ENCODE results near the gene TMEM238. TPM values are rescaled to one million over a fixed set of nuclear protein-coding genes. Genes with fewer than 3 reads are reported as not detected.

The TMEM238 gene
- total and polyA plus RNA-seq, 4 donors = 0.08 to 0.54 (median 0.47) TPM

DNA sequence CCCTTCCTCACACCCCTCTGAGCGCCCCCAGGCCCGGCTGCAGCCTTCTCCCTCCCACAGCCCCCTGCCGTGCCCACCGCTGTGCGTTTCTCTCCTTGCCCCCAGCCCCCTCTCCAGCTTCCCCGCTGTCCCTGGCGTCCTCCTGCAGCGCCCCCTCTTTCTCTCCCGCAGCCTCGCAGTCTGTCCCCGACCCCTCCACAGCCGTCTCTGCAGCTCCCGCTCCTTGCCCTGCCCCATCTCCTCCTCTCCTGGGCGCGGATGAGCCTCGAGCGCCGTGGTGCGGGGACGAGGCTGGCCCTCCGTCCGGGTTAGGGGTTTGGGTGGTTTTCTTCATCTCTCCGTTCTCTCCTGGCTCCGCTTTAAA, 43.3 kb downstream of the TMEM238 start:
- H3K9me3 ChIP-seq (ENCODE audit: control insufficient read depth in 4 of 4, low read length in 3 of 4) = no peaks in the 10 kb centered on the region

DNA sequence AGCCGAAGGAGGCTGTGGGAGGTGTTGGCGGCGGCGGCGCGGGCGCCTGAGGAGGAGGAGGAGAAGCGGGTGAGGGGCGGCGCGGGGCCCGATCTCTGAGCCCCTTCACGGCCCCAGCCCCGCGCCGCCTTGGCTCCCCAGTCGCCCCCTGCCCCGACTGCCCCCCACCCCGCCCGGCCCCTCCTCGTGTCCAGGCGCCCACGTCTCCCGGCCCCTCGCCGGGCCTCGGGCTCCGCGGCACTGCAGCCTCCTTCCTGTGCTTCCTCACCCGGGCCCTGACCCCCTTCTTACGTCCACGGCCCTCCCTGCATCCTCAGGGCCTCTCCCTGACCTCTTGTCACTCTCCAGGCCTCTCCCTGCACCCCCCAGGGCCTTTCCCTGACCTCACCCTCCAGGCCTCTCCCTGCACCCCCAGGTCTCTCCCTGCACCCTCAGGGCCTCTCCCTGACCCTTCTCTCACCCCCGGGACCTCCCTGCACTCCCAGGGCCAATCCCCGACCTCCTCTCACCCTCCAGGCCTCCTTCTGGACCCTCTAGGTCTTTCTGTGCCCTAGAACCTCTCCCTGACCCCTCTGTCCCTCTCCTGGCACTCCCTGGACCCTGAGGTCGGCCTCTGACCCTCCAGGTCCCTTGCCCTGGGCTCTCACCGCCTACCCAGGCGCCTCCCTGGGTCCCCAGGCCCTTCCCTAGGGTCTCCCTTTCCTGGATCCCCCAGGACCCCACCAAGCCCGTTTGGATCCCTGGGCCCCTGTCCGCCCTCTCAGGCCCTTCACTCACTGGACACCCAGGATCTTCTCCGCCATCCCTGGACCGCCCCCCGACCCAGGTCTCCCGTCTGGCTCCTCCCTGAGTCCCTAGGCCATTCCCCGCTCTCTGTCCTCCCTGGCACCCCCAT, 44.0 kb downstream of the TMEM238 start:
- Histone ChIP-seq H3K27ac (ENCODE audit: low read depth in 1 of 2, low read length in 2 of 2) (peak overlapping the region; percentile 4 to 23), H3K36me3 (ENCODE audit: control insufficient read depth in 4 of 4, insufficient read depth in 3 of 4, low read depth in 1 of 4, low read length in 3 of 4) (peaks cover 0 to 8% (median 1%) of the 10 kb centered on the region in 4 donors), H3K27me3 (ENCODE audit: control insufficient read depth in 4 of 4, insufficient read depth in 4 of 4, low read length in 3 of 4) (no peaks in the 10 kb centered on the region), H3K9ac (ENCODE audit: low read depth in 1 of 2, low read length in 2 of 2) (peak overlapping the region; percentile 82 to 95), H3K9me3 (ENCODE audit: control insufficient read depth in 4 of 4, low read length in 3 of 4) (no peaks in the 10 kb centered on the region), H3K4me1 (ENCODE audit: control insufficient read depth in 4 of 4, insufficient read depth in 4 of 4, low read length in 3 of 4) (peaks cover 8 to 18% (median 11%) of the 10 kb centered on the region in 4 donors), H3K4me3 (ENCODE audit: low read depth in 1 of 3, low read length in 3 of 3) (peak overlapping the region; percentile 45 to 75 (median 74))
- WGBS = 7% methylated on average over 44 of the region's 44 CpGs
- peak; percentile 59 for DNase-seq (ENCODE audit: low spot score)
- TF ChIP-seq NR2F2 (IDR thresholded peaks at IDR 0.05) (peak; percentile 39), RXRA (IDR thresholded peaks at IDR 0.05) (no peak), SP1 (IDR thresholded peaks at IDR 0.05) (no peak), JUND (IDR thresholded peaks at IDR 0.05) (no peak), FOXA1 (IDR thresholded peaks at IDR 0.05) (no peak)

More for the DNA sequence above, 43.3 kb downstream of the TMEM238 start:
- DNase-seq (ENCODE audit: low spot score) = no peak
- TF ChIP-seq YY1 (IDR thresholded peaks at IDR 0.05) = no peak
- TF ChIP-seq, protein P1, sequence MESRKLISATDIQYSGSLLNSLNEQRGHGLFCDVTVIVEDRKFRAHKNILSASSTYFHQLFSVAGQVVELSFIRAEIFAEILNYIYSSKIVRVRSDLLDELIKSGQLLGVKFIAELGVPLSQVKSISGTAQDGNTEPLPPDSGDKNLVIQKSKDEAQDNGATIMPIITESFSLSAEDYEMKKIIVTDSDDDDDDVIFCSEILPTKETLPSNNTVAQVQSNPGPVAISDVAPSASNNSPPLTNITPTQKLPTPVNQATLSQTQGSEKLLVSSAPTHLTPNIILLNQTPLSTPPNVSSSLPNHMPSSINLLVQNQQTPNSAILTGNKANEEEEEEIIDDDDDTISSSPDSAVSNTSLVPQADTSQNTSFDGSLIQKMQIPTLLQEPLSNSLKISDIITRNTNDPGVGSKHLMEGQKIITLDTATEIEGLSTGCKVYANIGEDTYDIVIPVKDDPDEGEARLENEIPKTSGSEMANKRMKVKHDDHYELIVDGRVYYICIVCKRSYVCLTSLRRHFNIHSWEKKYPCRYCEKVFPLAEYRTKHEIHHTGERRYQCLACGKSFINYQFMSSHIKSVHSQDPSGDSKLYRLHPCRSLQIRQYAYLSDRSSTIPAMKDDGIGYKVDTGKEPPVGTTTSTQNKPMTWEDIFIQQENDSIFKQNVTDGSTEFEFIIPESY (IDR thresholded peaks at IDR 0.05) = no peak
- Histone ChIP-seq H3K36me3 (ENCODE audit: control insufficient read depth in 4 of 4, insufficient read depth in 3 of 4, low read depth in 1 of 4, low read length in 3 of 4) (peaks cover 0 to 8% (median 1%) of the 10 kb centered on the region in 4 donors), H3K27me3 (ENCODE audit: control insufficient read depth in 4 of 4, insufficient read depth in 4 of 4, low read length in 3 of 4) (no peaks in the 10 kb centered on the region), H3K9ac (ENCODE audit: low read depth in 1 of 2, low read length in 2 of 2) (peak overlapping the region in 1 of 2 donors; percentile 95), H3K4me1 (ENCODE audit: control insufficient read depth in 4 of 4, insufficient read depth in 4 of 4, low read length in 3 of 4) (peaks cover 8 to 18% (median 11%) of the 10 kb centered on the region in 4 donors), H3K4me3 (ENCODE audit: low read depth in 1 of 3, low read length in 3 of 3) (peak overlapping the region in 2 of 3 donors; percentile 74 to 75), H3K27ac (ENCODE audit: low read depth in 1 of 2, low read length in 2 of 2) (no peak overlapping the region)
- 15% methylated on average over 24 of the region's 24 CpGs for WGBS

DNA sequence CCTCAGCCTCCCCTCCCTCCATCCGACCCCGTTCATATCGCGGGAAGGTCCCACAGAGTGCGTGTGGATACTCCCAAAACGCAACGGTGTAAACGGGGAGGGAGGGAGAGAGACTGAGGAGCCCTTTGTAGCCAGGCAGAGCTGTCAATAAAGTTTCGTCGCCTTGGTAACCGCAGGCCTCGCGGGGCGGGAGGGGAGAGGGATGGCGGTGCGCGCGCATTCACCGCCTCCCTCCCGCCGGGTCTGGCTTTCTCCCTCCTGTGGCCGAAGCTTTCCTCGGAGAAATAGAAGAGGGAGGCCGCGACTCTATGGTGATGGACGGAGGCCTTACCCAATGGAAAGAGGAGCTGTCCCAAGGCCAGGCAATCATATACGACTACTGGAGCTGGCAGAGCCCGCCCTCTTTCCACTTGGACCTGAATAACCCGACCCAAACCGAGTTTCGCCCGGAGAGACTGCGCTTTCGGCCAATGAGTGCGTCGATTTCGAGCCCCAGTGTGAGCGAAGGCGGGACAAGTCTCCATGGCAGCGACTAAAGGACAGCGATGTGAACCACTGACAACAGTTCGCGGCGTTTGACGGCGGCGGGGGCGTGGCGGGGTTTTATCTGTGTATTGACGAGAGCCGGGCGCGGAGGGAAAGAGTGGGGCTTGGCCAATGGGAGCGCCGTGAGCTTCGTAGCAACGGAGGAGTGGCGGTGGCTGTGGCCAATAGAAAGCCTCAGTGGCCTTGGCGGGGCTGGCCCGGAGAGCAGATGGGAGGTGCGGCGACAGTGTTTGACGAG, 44.8 kb downstream of the TMEM238 start, which contains the start of gene KMT5C:
Gene KMT5C (plus strand): TSS at position 772 of the 784 bp plus-strand sequence. CDS start 2,061 bp downstream, outside the sequence.
- H3K27me3 ChIP-seq (ENCODE audit: control insufficient read depth in 4 of 4, insufficient read depth in 4 of 4, low read length in 3 of 4) = no peaks in the 10 kb centered on the region
- WGBS = under 1% methylated on average over 63 of the region's 63 CpGs
- DNase-seq (ENCODE audit: low spot score) = peak; percentile 100
- no peak for TF ChIP-seq HNF4G (IDR thresholded peaks at IDR 0.05)
- TF ChIP-seq, protein P1 (IDR thresholded peaks at IDR 0.05) = no peak
- peak in 1 of 2 donors; percentile 60 for TF ChIP-seq RAD21 (IDR thresholded peaks at IDR 0.05)
- TF ChIP-seq JUND (IDR thresholded peaks at IDR 0.05) = peak in 1 of 2 donors; percentile 8
- no peak for TF ChIP-seq HNF4A (conservative IDR thresholded peaks at IDR 0.05)
- TF ChIP-seq, protein P2, sequence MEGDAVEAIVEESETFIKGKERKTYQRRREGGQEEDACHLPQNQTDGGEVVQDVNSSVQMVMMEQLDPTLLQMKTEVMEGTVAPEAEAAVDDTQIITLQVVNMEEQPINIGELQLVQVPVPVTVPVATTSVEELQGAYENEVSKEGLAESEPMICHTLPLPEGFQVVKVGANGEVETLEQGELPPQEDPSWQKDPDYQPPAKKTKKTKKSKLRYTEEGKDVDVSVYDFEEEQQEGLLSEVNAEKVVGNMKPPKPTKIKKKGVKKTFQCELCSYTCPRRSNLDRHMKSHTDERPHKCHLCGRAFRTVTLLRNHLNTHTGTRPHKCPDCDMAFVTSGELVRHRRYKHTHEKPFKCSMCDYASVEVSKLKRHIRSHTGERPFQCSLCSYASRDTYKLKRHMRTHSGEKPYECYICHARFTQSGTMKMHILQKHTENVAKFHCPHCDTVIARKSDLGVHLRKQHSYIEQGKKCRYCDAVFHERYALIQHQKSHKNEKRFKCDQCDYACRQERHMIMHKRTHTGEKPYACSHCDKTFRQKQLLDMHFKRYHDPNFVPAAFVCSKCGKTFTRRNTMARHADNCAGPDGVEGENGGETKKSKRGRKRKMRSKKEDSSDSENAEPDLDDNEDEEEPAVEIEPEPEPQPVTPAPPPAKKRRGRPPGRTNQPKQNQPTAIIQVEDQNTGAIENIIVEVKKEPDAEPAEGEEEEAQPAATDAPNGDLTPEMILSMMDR (IDR thresholded peaks at IDR 0.05; ENCODE audit: low read depth, low read length, missing input control) = peak; percentile 56
- no peak for TF ChIP-seq TAF1 (conservative IDR thresholded peaks at IDR 0.05)
- TF ChIP-seq NR2F2 (IDR thresholded peaks at IDR 0.05) = peak; percentile 39
- TF ChIP-seq EGR1 (IDR thresholded peaks at IDR 0.05; ENCODE audit: low read depth in 2 of 2) = peak in 1 of 2 donors; percentile 83
- TF ChIP-seq FOXA1 (IDR thresholded peaks at IDR 0.05) = peak; percentile 4
- TF ChIP-seq, protein P3, sequence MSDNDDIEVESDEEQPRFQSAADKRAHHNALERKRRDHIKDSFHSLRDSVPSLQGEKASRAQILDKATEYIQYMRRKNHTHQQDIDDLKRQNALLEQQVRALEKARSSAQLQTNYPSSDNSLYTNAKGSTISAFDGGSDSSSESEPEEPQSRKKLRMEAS (IDR thresholded peaks at IDR 0.05) = no peak
- TF ChIP-seq, protein P4, sequence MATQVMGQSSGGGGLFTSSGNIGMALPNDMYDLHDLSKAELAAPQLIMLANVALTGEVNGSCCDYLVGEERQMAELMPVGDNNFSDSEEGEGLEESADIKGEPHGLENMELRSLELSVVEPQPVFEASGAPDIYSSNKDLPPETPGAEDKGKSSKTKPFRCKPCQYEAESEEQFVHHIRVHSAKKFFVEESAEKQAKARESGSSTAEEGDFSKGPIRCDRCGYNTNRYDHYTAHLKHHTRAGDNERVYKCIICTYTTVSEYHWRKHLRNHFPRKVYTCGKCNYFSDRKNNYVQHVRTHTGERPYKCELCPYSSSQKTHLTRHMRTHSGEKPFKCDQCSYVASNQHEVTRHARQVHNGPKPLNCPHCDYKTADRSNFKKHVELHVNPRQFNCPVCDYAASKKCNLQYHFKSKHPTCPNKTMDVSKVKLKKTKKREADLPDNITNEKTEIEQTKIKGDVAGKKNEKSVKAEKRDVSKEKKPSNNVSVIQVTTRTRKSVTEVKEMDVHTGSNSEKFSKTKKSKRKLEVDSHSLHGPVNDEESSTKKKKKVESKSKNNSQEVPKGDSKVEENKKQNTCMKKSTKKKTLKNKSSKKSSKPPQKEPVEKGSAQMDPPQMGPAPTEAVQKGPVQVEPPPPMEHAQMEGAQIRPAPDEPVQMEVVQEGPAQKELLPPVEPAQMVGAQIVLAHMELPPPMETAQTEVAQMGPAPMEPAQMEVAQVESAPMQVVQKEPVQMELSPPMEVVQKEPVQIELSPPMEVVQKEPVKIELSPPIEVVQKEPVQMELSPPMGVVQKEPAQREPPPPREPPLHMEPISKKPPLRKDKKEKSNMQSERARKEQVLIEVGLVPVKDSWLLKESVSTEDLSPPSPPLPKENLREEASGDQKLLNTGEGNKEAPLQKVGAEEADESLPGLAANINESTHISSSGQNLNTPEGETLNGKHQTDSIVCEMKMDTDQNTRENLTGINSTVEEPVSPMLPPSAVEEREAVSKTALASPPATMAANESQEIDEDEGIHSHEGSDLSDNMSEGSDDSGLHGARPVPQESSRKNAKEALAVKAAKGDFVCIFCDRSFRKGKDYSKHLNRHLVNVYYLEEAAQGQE (IDR thresholded peaks at IDR 0.05) = peak; percentile 18

More for the DNA sequence above, 44.8 kb downstream of the TMEM238 start, which contains the start of gene KMT5C:
- Histone ChIP-seq H3K9ac (ENCODE audit: low read depth in 1 of 2, low read length in 2 of 2) (peak within 1 kb of the TSS; percentile 83 to 95), H3K36me3 (ENCODE audit: control insufficient read depth in 4 of 4, insufficient read depth in 3 of 4, low read depth in 1 of 4, low read length in 3 of 4) (peaks cover 0 to 8% (median 1%) of the 10 kb centered on the region in 4 donors), H3K4me3 (ENCODE audit: low read depth in 1 of 3, low read length in 3 of 3) (peak within 1 kb of the TSS; percentile 45 to 75 (median 74)), H3K27ac (ENCODE audit: low read depth in 1 of 2, low read length in 2 of 2) (peak within 1 kb of the TSS; percentile 76 to 91), H3K9me3 (ENCODE audit: control insufficient read depth in 4 of 4, low read length in 3 of 4) (no peaks in the 10 kb centered on the region), H3K4me1 (ENCODE audit: control insufficient read depth in 4 of 4, insufficient read depth in 4 of 4, low read length in 3 of 4) (peaks cover 8 to 18% (median 11%) of the 10 kb centered on the region in 4 donors)
